CD8-positive, alpha-beta memory T cell (primary cell): ENCODE data around the gene AGBL4. TPM values are rescaled to one million over a fixed set of nuclear protein-coding genes. Genes with fewer than 3 reads are reported as not detected.

ENCODE experiments used
- CTCF ChIA-PET: fragments of 350-600 bp; sonication (Branson Sonifier 250); formaldehyde crosslinking; loops from one replicate; lab custom pipeline; 2021; ENCODE audit warnings: antibody characterized with exemption; lab: Charles Lee
- POLR2A ChIA-PET: fragments of 350-600 bp; sonication (Branson Sonifier 250); formaldehyde crosslinking; loops from one replicate; lab custom pipeline; 2021; ENCODE audit warnings: antibody characterized with exemption; lab: Charles Lee
- DNase-seq, 5 donors: peaks; one replicate each; pipeline versions ENCODE4 v3.0.0 to v3.0.0-alpha.2; 2020 to 2022; ENCODE audit warnings: mixed read lengths in 1 of 5
- H3K27ac ChIP-seq: one replicate; pipeline ENCODE4 v1.7.0; 2013; ENCODE audit warnings: low read depth, mild to moderate bottlenecking, low read length, moderate library complexity
- H3K27me3 ChIP-seq: 2 replicates; pipeline ENCODE4 v1.7.0; 2013; ENCODE audit warnings: low read length, mild to moderate bottlenecking; ENCODE audit not compliant: insufficient read depth, poor library complexity, severe bottlenecking
- H3K36me3 ChIP-seq: 2 replicates; pipeline ENCODE4 v1.7.0; 2013; ENCODE audit warnings: mild to moderate bottlenecking, low read length, moderate library complexity; ENCODE audit not compliant: insufficient read depth
- H3K4me1 ChIP-seq: 2 replicates; pipeline ENCODE4 v1.7.0; 2013; ENCODE audit warnings: mild to moderate bottlenecking, low read length, moderate library complexity; ENCODE audit not compliant: insufficient read depth
- H3K4me3 ChIP-seq: 2 replicates; pipeline ENCODE4 v1.7.0; 2013; ENCODE audit warnings: mild to moderate bottlenecking, low read length
- H3K9me3 ChIP-seq: 2 replicates; pipeline ENCODE4 v1.7.0; 2013; ENCODE audit warnings: mild to moderate bottlenecking, low read length
- H3K27ac Mint-ChIP-seq, 8 donors: one replicate each; pipeline ENCODE4 v1.8.0; 2020 to 2021; ENCODE audit warnings: mixed read lengths in 8 of 8, mild to moderate bottlenecking in 6 of 8, inconsistent platforms in 3 of 8, moderate library complexity in 3 of 8
- H3K27me3 Mint-ChIP-seq, 2 donors: one replicate each; pipeline ENCODE4 v1.8.0; 2020 to 2021; ENCODE audit warnings: mixed read lengths in 2 of 2, mild to moderate bottlenecking in 1 of 2, moderate library complexity in 1 of 2
- H3K36me3 Mint-ChIP-seq, 3 donors: one replicate each; pipeline ENCODE4 v1.8.0; 2020 to 2021; ENCODE audit warnings: mixed read lengths in 3 of 3, inconsistent platforms in 1 of 3, mild to moderate bottlenecking in 1 of 3
- H3K4me1 Mint-ChIP-seq, 3 donors: one replicate each; pipeline ENCODE4 v1.8.0; 2020 to 2021; ENCODE audit warnings: mixed read lengths in 3 of 3, inconsistent platforms in 1 of 3, mild to moderate bottlenecking in 1 of 3
- H3K4me3 Mint-ChIP-seq, 7 donors: one replicate each; pipeline ENCODE4 v1.8.0; 2020 to 2021; ENCODE audit warnings: mixed read lengths in 7 of 7, mild to moderate bottlenecking in 6 of 7, moderate library complexity in 4 of 7, inconsistent platforms in 2 of 7
- H3K9me3 Mint-ChIP-seq, 5 donors: one replicate each; pipeline ENCODE4 v1.8.0; 2020 to 2022; ENCODE audit warnings: mixed read lengths in 5 of 5, mild to moderate bottlenecking in 3 of 5, moderate library complexity in 2 of 5, inconsistent platforms in 1 of 5
- polyA plus RNA-seq: library from polyadenylated mRNA; unstranded; fragments of 300-500 nt; fragmentation: Illumina TruSeq; gene quantifications from one replicate; pipeline ENCODE4 v1.2.3, GENCODE V29; 2021
- total RNA-seq, 2 experiments: library from RNA; stranded (reverse); gene quantifications; one replicate each; pipeline ENCODE4 v1.2.3, GENCODE V29; 2021

The AGBL4 gene
- total and polyA plus RNA-seq, 3 experiments from 2014 or later: 0.22 TPM; not detected in 2

- Histone ChIP-seq H3K4me1 (no peaks in the 10 kb centered on the region), H3K4me3 (no peak overlapping the region), H3K9me3 (peaks cover 5% of the 10 kb centered on the region), H3K27ac (no peak overlapping the region), H3K36me3 (no peaks in the 10 kb centered on the region), H3K27me3 (no peaks in the 10 kb centered on the region)
- no peak overlapping the region for H3K4me3 Mint-ChIP-seq
- no peaks in the 10 kb centered on the region for H3K36me3 Mint-ChIP-seq
- H3K27me3 Mint-ChIP-seq: peaks cover 0 to 3% of the 10 kb centered on the region in 2 donors
- no peak overlapping the region for H3K27ac Mint-ChIP-seq
- peaks cover 7 to 10% (median 9%) of the 10 kb centered on the region in 5 donors for H3K9me3 Mint-ChIP-seq
- DNase-seq: no peak
- CTCF ChIA-PET: no interaction called here
- POLR2A ChIA-PET: no interaction called here
- no peaks in the 10 kb centered on the region for H3K4me1 Mint-ChIP-seq
Measured at GRCh38 chr1:49686107-49686506, 337.6 kb downstream of the AGBL4 start.

GRCh38 chr1:49677706-49678105 is 346.0 kb downstream of the AGBL4 start:
- peaks cover 7 to 22% (median 14%) of the 10 kb centered on the region in 5 donors for H3K9me3 Mint-ChIP-seq
- no peaks in the 10 kb centered on the region for H3K9me3 ChIP-seq
- no peak overlapping the region for H3K4me3 ChIP-seq
- no peak overlapping the region for H3K27ac ChIP-seq
- ChIA-PET CTCF (no interaction called here), POLR2A (no interaction called here)
- DNase-seq: no peak
- no peaks in the 10 kb centered on the region for H3K36me3 Mint-ChIP-seq
- H3K4me3 Mint-ChIP-seq: no peak overlapping the region
- H3K27me3 Mint-ChIP-seq: peaks cover 0 to 1% of the 10 kb centered on the region in 2 donors
- no peaks in the 10 kb centered on the region for H3K4me1 Mint-ChIP-seq
- no peaks in the 10 kb centered on the region for H3K4me1 ChIP-seq
- H3K27ac Mint-ChIP-seq: no peak overlapping the region
- H3K27me3 ChIP-seq: no peaks in the 10 kb centered on the region
- no peaks in the 10 kb centered on the region for H3K36me3 ChIP-seq

GRCh38 chr1:49651136-49651535 is 372.6 kb downstream of the AGBL4 start:
- no peak for DNase-seq
- Mint-ChIP-seq H3K27me3 (no peaks in the 10 kb centered on the region), H3K36me3 (no peaks in the 10 kb centered on the region), H3K27ac (no peak overlapping the region), H3K4me1 (no peaks in the 10 kb centered on the region), H3K4me3 (no peak overlapping the region), H3K9me3 (peaks cover 9 to 15% (median 14%) of the 10 kb centered on the region in 5 donors)
- CTCF ChIA-PET: no interaction called here
- H3K4me1 ChIP-seq: no peaks in the 10 kb centered on the region
- no peaks in the 10 kb centered on the region for H3K27me3 ChIP-seq
- no peak overlapping the region for H3K27ac ChIP-seq
- H3K36me3 ChIP-seq: no peaks in the 10 kb centered on the region
- H3K9me3 ChIP-seq: no peaks in the 10 kb centered on the region
- POLR2A ChIA-PET: no interaction called here
- H3K4me3 ChIP-seq: no peak overlapping the region

GRCh38 chr1:49630156-49630555 is 393.6 kb downstream of the AGBL4 start:
- no peaks in the 10 kb centered on the region for H3K36me3 Mint-ChIP-seq
- POLR2A ChIA-PET: no interaction called here

GRCh38 chr1:49627781-49628180 is 396.0 kb downstream of the AGBL4 start:
- H3K27ac Mint-ChIP-seq: no peak overlapping the region
- no peak overlapping the region for H3K4me3 ChIP-seq
- H3K4me3 Mint-ChIP-seq: no peak overlapping the region
- H3K9me3 ChIP-seq: no peaks in the 10 kb centered on the region
- H3K27me3 ChIP-seq: no peaks in the 10 kb centered on the region
- ChIA-PET POLR2A (no interaction called here), CTCF (no interaction called here)
- no peak for DNase-seq
- H3K4me1 ChIP-seq: no peaks in the 10 kb centered on the region
- no peaks in the 10 kb centered on the region for H3K4me1 Mint-ChIP-seq
- H3K9me3 Mint-ChIP-seq: peaks cover 0 to 12% (median 3%) of the 10 kb centered on the region in 5 donors
- no peaks in the 10 kb centered on the region for H3K27me3 Mint-ChIP-seq
- no peaks in the 10 kb centered on the region for H3K36me3 ChIP-seq
- no peak overlapping the region for H3K27ac ChIP-seq
- H3K36me3 Mint-ChIP-seq: no peaks in the 10 kb centered on the region

More at GRCh38 chr1:49630156-49630555, 393.6 kb downstream of the AGBL4 start:
- H3K36me3 ChIP-seq: no peaks in the 10 kb centered on the region
- no peak overlapping the region for H3K4me3 ChIP-seq
- H3K27ac ChIP-seq: no peak overlapping the region
- Mint-ChIP-seq H3K27me3 (no peaks in the 10 kb centered on the region), H3K4me1 (no peaks in the 10 kb centered on the region), H3K9me3 (peaks cover 0 to 10% (median 0%) of the 10 kb centered on the region in 5 donors), H3K4me3 (no peak overlapping the region), H3K27ac (no peak overlapping the region)
- CTCF ChIA-PET: no interaction called here
- no peaks in the 10 kb centered on the region for H3K4me1 ChIP-seq
- no peaks in the 10 kb centered on the region for H3K9me3 ChIP-seq
- H3K27me3 ChIP-seq: no peaks in the 10 kb centered on the region
- no peak for DNase-seq

- no peaks in the 10 kb centered on the region for H3K36me3 ChIP-seq
- H3K27me3 ChIP-seq: no peaks in the 10 kb centered on the region
- POLR2A ChIA-PET: no interaction called here
Measured at GRCh38 chr1:49626472-49626871, 397.3 kb downstream of the AGBL4 start.

GRCh38 chr1:49622877-49623276 is 400.9 kb downstream of the AGBL4 start:
- Histone ChIP-seq H3K27ac (no peak overlapping the region), H3K4me1 (no peaks in the 10 kb centered on the region), H3K4me3 (no peak overlapping the region), H3K27me3 (no peaks in the 10 kb centered on the region), H3K36me3 (no peaks in the 10 kb centered on the region), H3K9me3 (no peaks in the 10 kb centered on the region)
- ChIA-PET POLR2A (no interaction called here), CTCF (no interaction called here)
- no peak for DNase-seq
- H3K36me3 Mint-ChIP-seq: no peaks in the 10 kb centered on the region
- no peaks in the 10 kb centered on the region for H3K4me1 Mint-ChIP-seq
- H3K27me3 Mint-ChIP-seq: no peaks in the 10 kb centered on the region
- no peak overlapping the region for H3K27ac Mint-ChIP-seq
- H3K9me3 Mint-ChIP-seq: peaks cover 0 to 11% (median 7%) of the 10 kb centered on the region in 5 donors
- no peak overlapping the region for H3K4me3 Mint-ChIP-seq

More at GRCh38 chr1:49626472-49626871, 397.3 kb downstream of the AGBL4 start:
- H3K27me3 Mint-ChIP-seq: no peaks in the 10 kb centered on the region
- H3K4me3 Mint-ChIP-seq: no peak overlapping the region
- Histone ChIP-seq H3K9me3 (no peaks in the 10 kb centered on the region), H3K27ac (no peak overlapping the region), H3K4me3 (no peak overlapping the region), H3K4me1 (no peaks in the 10 kb centered on the region)
- no peak for DNase-seq
- peaks cover 0 to 9% (median 5%) of the 10 kb centered on the region in 5 donors for H3K9me3 Mint-ChIP-seq
- no peaks in the 10 kb centered on the region for H3K36me3 Mint-ChIP-seq
- CTCF ChIA-PET: no interaction called here
- H3K4me1 Mint-ChIP-seq: no peaks in the 10 kb centered on the region
- H3K27ac Mint-ChIP-seq: no peak overlapping the region

- peaks cover 3 to 10% (median 4%) of the 10 kb centered on the region in 5 donors for H3K9me3 Mint-ChIP-seq
- H3K27ac ChIP-seq: no peak overlapping the region
- no peaks in the 10 kb centered on the region for H3K4me1 ChIP-seq
- H3K9me3 ChIP-seq: peaks cover 3% of the 10 kb centered on the region
- CTCF ChIA-PET: no interaction called here
- H3K36me3 Mint-ChIP-seq: no peaks in the 10 kb centered on the region
- POLR2A ChIA-PET: no interaction called here
- no peak overlapping the region for H3K4me3 Mint-ChIP-seq
- H3K36me3 ChIP-seq: no peaks in the 10 kb centered on the region
- H3K4me3 ChIP-seq: no peak overlapping the region
- DNase-seq: no peak
- no peak overlapping the region for H3K27ac Mint-ChIP-seq
- peaks cover 3% of the 10 kb centered on the region in 2 donors for H3K27me3 Mint-ChIP-seq
- no peaks in the 10 kb centered on the region for H3K4me1 Mint-ChIP-seq
- H3K27me3 ChIP-seq: no peaks in the 10 kb centered on the region
Measured at GRCh38 chr1:49606082-49606481, 417.7 kb downstream of the AGBL4 start.
